Karpas-422 (cell line): ENCODE measurements around the gene DHRS4. TPM values are rescaled to one million over a fixed set of nuclear protein-coding genes. Genes with fewer than 3 reads are reported as not detected.

Source experiments
- DNase-seq: peaks from one replicate; pipeline ENCODE4 v3.0.0-alpha.2; 2015
- H2AFZ ChIP-seq: fragments of 200-600 bp; sonication (generic); 2 replicates; pipeline ENCODE4 v1.6.1; 2014; ENCODE audit warnings: antibody characterized with exemption, low read length, mixed read lengths
- H3K27ac ChIP-seq: fragments of 200-600 bp; sonication (generic); 2 replicates; pipeline ENCODE4 v1.5.1; 2014; ENCODE audit warnings: mild to moderate bottlenecking, low read length, moderate library complexity
- H3K27me3 ChIP-seq: fragments of 200-600 bp; sonication (generic); 2 replicates; pipeline ENCODE4 v1.6.1; 2014; ENCODE audit warnings: low read length, mixed read lengths
- H3K36me3 ChIP-seq: fragments of 200-600 bp; sonication (generic); 2 replicates; pipeline ENCODE4 v1.6.1; 2014; ENCODE audit warnings: low read length, mixed read lengths; ENCODE audit not compliant: insufficient read depth
- H3K4me1 ChIP-seq: fragments of 200-600 bp; sonication (generic); 2 replicates; pipeline ENCODE4 v1.6.1; 2014; ENCODE audit warnings: mild to moderate bottlenecking, low read length, mixed read lengths
- H3K4me2 ChIP-seq: fragments of 200-600 bp; sonication (generic); 2 replicates; pipeline ENCODE4 v1.6.1; 2014; ENCODE audit warnings: low read length, low read depth, mild to moderate bottlenecking; ENCODE audit not compliant: poor library complexity, severe bottlenecking
- H3K4me3 ChIP-seq: fragments of 200-600 bp; sonication (generic); 2 replicates; pipeline ENCODE4 v1.5.1; 2014; ENCODE audit warnings: mild to moderate bottlenecking, antibody characterized with exemption, low read length, mixed read lengths
- H3K79me2 ChIP-seq: fragments of 200-600 bp; sonication (generic); 2 replicates; pipeline ENCODE4 v1.6.1; 2014; ENCODE audit warnings: mild to moderate bottlenecking, low read length, mixed read lengths
- H3K9ac ChIP-seq: fragments of 200-600 bp; sonication (generic); 2 replicates; pipeline ENCODE4 v1.6.0; 2014; ENCODE audit warnings: low read length
- H3K9me2 ChIP-seq: fragments of 200-600 bp; sonication (generic), shearing (Covaris generic); replicated peaks from 2 replicates; pipeline ENCODE4 v1.6.0; 2014; ENCODE audit warnings: mild to moderate bottlenecking, low read length, moderate library complexity; ENCODE audit not compliant: insufficient read depth
- H3K9me3 ChIP-seq: fragments of 300-700, 200-600 bp; sonication (generic); 2 replicates; pipeline ENCODE4 v1.6.1; 2014; ENCODE audit warnings: low read length, mixed read lengths
- H4K20me1 ChIP-seq: fragments of 200-600 bp; sonication (generic); 2 replicates; pipeline ENCODE4 v1.6.1; 2014; ENCODE audit warnings: mild to moderate bottlenecking, antibody characterized with exemption, low read length, low read depth; ENCODE audit not compliant: insufficient read depth
- total RNA-seq: library from RNA; depleted of rRNA; stranded (reverse); fragments of >200 nt; shearing (Covaris generic); gene quantifications from 2 replicates; pipeline ENCODE4 v1.2.3, GENCODE V29; 2014; ENCODE audit warnings: low replicate concordance; rRNA removed

Gene DHRS4
- total RNA-seq: 63.8 and 175 TPM in 2 replicates

GRCh38 chr14:23953464-23954278, at the start of gene DHRS4:
Gene DHRS4 (plus strand): TSS chr14:23953770. CDS start chr14:23953789, 19 bp downstream.
- Histone ChIP-seq H3K9ac (peak within 1 kb of the TSS; percentile 79), H3K36me3 (no peaks in the 10 kb centered on the region), H3K27me3 (no peaks in the 10 kb centered on the region), H2AFZ (peak within 1 kb of the TSS; percentile 40; the same call in 1 of the 2 replicates), H3K4me3 (peak within 1 kb of the TSS; percentile 79), H3K4me1 (peaks cover 17% of the 10 kb centered on the region), H3K9me3 (peaks cover 12% of the 10 kb centered on the region), H3K27ac (peak within 1 kb of the TSS; percentile 41), H3K9me2 (no peaks in the 10 kb centered on the region), H3K79me2 (peaks cover 10% of the 10 kb centered on the region), H3K4me2 (peak within 1 kb of the TSS; percentile 82), H4K20me1 (no peaks in the 10 kb centered on the region)
- peak; percentile 96 for DNase-seq

DNA sequence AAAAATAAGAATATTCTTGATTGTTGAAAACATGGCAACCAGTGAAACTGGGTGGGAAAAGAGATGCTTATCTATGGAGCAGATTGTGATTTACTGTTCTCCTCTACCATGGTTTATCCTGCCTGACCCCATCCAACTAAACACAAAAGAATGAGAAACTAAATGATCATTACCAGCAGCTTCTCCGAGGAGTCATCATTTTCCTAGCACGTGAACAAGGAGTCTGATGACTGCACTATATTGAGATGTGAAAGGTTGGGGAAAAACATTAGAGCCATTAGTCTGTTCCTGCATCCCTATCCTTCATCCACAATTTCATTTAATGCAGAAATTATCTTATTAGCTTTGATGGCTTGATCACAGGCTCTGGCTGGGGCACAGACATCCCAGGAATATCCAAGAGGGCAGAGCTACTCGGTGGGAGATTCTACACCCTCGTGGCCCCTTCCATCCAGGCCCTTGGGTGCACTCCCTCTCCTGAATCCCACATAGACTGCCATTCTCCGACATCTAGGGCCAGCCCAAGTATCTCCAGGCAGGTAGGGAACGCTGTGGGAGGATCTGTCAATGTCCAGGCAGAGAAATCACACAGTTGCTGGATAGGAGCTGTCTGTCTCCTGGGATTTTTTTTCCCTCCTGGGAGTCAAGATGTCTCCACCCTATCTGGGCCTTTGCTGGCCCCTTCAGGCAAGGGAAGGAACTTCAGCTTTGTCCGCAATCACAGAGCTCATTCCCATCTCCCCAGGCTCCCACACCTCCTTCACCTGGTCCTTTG, 43.3 kb upstream of the DHRS4 start:
- H3K4me2 ChIP-seq: no peak overlapping the region
- H3K79me2 ChIP-seq: no peaks in the 10 kb centered on the region
- no peak overlapping the region for H3K27ac ChIP-seq
- no peak overlapping the region for H3K9ac ChIP-seq
- no peak overlapping the region for H3K4me3 ChIP-seq
- peak; percentile 87 for DNase-seq
- no peaks in the 10 kb centered on the region for H4K20me1 ChIP-seq
- no peak overlapping the region for H2AFZ ChIP-seq
- H3K4me1 ChIP-seq: peaks cover 7% of the 10 kb centered on the region; the same call in 1 of the 2 replicates
- H3K36me3 ChIP-seq: no peaks in the 10 kb centered on the region
- H3K9me2 ChIP-seq: no peaks in the 10 kb centered on the region
- no peaks in the 10 kb centered on the region for H3K9me3 ChIP-seq
- peaks cover 2% of the 10 kb centered on the region; the same call in 1 of the 2 replicates for H3K27me3 ChIP-seq

DNA sequence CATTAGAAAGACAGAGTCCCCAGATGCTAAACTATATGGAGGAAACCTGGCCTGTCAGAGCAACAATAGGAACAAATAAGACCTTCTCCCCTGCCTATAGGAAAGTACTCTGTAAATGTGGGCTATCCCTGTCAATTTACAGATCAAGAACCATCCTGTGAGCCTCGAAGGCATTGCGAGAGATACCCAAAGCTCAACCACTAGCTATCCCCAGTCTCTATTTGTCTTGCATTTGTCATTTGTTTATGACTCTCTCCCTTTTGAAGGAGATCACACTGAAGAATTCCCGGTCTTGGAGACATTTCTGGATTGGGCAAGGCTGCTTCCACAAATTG, 42.7 kb upstream of the DHRS4 start:
- H3K79me2 ChIP-seq: no peaks in the 10 kb centered on the region
- H3K9me2 ChIP-seq: no peaks in the 10 kb centered on the region
- H3K27ac ChIP-seq: no peak overlapping the region
- peaks cover 2% of the 10 kb centered on the region; the same call in 1 of the 2 replicates for H3K27me3 ChIP-seq
- DNase-seq: no peak
- H4K20me1 ChIP-seq: no peaks in the 10 kb centered on the region
- no peaks in the 10 kb centered on the region for H3K36me3 ChIP-seq
- H2AFZ ChIP-seq: no peak overlapping the region
- H3K4me2 ChIP-seq: no peak overlapping the region
- H3K9me3 ChIP-seq: no peaks in the 10 kb centered on the region
- peaks cover 7% of the 10 kb centered on the region; the same call in 1 of the 2 replicates for H3K4me1 ChIP-seq
- no peak overlapping the region for H3K9ac ChIP-seq
- no peak overlapping the region for H3K4me3 ChIP-seq

GRCh38 chr14:23915559-23915958, 38.0 kb upstream of the DHRS4 start:
- Histone ChIP-seq H2AFZ (no peak overlapping the region), H3K9me3 (no peaks in the 10 kb centered on the region), H4K20me1 (no peaks in the 10 kb centered on the region), H3K27me3 (no peaks in the 10 kb centered on the region), H3K36me3 (no peaks in the 10 kb centered on the region), H3K4me3 (no peak overlapping the region), H3K79me2 (no peaks in the 10 kb centered on the region), H3K4me2 (no peak overlapping the region), H3K9me2 (no peaks in the 10 kb centered on the region), H3K27ac (no peak overlapping the region), H3K9ac (no peak overlapping the region), H3K4me1 (peaks cover 7% of the 10 kb centered on the region; the same call in 1 of the 2 replicates)
- no peak for DNase-seq

DNA sequence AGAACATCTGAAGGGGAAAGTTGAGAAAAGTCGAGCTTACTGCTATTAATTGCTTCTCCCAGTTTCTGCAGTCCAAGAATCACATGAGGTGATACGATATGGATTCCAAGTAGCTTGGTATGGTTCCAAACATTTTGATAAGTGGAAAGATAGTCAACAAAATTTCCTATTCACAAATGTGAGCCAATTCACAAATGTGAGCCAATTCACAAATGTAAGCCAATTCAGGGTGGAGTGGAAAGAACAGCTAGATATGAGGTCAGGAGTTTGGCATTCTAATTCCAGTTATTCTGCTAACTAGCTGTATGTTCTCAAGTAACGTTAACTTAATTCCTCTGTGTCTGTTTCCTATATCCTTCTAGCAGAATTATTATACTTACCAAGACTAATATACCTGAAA, 37.6 kb upstream of the DHRS4 start:
- no peak overlapping the region for H3K9ac ChIP-seq
- no peaks in the 10 kb centered on the region for H3K36me3 ChIP-seq
- no peaks in the 10 kb centered on the region for H3K79me2 ChIP-seq
- H3K4me1 ChIP-seq: peaks cover 7% of the 10 kb centered on the region; the same call in 1 of the 2 replicates
- H3K27me3 ChIP-seq: no peaks in the 10 kb centered on the region
- H3K9me2 ChIP-seq: no peaks in the 10 kb centered on the region
- no peaks in the 10 kb centered on the region for H3K9me3 ChIP-seq
- no peak overlapping the region for H2AFZ ChIP-seq
- no peak overlapping the region for H3K4me3 ChIP-seq
- no peak for DNase-seq
- no peak overlapping the region for H3K27ac ChIP-seq
- H4K20me1 ChIP-seq: no peaks in the 10 kb centered on the region
- no peak overlapping the region for H3K4me2 ChIP-seq

- no peaks in the 10 kb centered on the region for H3K36me3 ChIP-seq
- no peaks in the 10 kb centered on the region for H3K27me3 ChIP-seq
- H3K4me1 ChIP-seq: peaks cover 7% of the 10 kb centered on the region; the same call in 1 of the 2 replicates
- H3K79me2 ChIP-seq: no peaks in the 10 kb centered on the region
- H3K27ac ChIP-seq: no peak overlapping the region
- no peaks in the 10 kb centered on the region for H3K9me2 ChIP-seq
- no peak overlapping the region for H3K9ac ChIP-seq
- H3K4me3 ChIP-seq: no peak overlapping the region
- no peak overlapping the region for H2AFZ ChIP-seq
- no peak overlapping the region for H3K4me2 ChIP-seq
- no peak for DNase-seq
- H3K9me3 ChIP-seq: no peaks in the 10 kb centered on the region
- H4K20me1 ChIP-seq: no peaks in the 10 kb centered on the region
Measured at GRCh38 chr14:23916446-23916845, 37.1 kb upstream of the DHRS4 start.

DNA sequence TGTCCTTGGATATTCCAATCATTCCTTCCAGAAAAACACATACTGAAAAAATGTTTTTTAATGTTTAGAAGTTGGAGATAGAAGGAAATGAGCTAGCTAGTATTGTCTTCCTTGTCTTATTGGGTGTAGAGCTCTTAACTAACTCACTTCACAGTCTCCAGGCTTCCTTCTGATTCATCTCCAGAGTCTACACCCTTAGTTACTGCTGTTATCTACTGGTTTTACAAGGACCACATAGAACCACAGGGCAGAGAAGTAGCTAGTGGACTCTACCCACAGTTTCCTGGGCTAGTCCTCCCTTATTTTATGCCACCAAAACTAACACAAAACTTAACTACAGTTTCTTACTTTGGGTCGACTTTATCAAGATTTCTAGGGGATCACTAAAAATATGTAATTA, 31.0 kb upstream of the DHRS4 start:
- Histone ChIP-seq H3K27ac (no peak overlapping the region), H2AFZ (no peak overlapping the region), H3K36me3 (no peaks in the 10 kb centered on the region), H3K9me2 (no peaks in the 10 kb centered on the region), H3K9ac (no peak overlapping the region), H3K79me2 (no peaks in the 10 kb centered on the region), H3K4me1 (no peaks in the 10 kb centered on the region), H4K20me1 (no peaks in the 10 kb centered on the region), H3K4me2 (no peak overlapping the region), H3K4me3 (no peak overlapping the region), H3K27me3 (no peaks in the 10 kb centered on the region), H3K9me3 (no peaks in the 10 kb centered on the region)
- DNase-seq: no peak

GRCh38 chr14:23925523-23926075, 28.0 kb upstream of the DHRS4 start:
- Histone ChIP-seq H3K79me2 (no peaks in the 10 kb centered on the region), H3K9ac (no peak overlapping the region), H3K4me2 (no peak overlapping the region), H3K9me2 (no peaks in the 10 kb centered on the region), H3K9me3 (no peaks in the 10 kb centered on the region), H3K4me3 (no peak overlapping the region), H3K36me3 (no peaks in the 10 kb centered on the region), H2AFZ (no peak overlapping the region), H3K4me1 (no peaks in the 10 kb centered on the region), H4K20me1 (no peaks in the 10 kb centered on the region), H3K27ac (no peak overlapping the region), H3K27me3 (no peaks in the 10 kb centered on the region)
- DNase-seq: no peak
